Measurements from ENCODE around the gene ITPR1.

The ITPR1 gene

GRCh38 chr3:4865714-4866113 lies 372.6 kb downstream of the ITPR1 start:
- no peak for TF ChIP-seq CTCF (IDR thresholded peaks at IDR 0.05; ENCODE audit: low read depth, low read length, missing control alignments)

GRCh38 chr3:4866866-4867265 lies 373.7 kb downstream of the ITPR1 start:
- Histone ChIP-seq H3K27me3 (replicated peaks) (no peaks in the 10 kb centered on the region), H3K4me3 (ENCODE audit: low read depth, low read length) (no peak overlapping the region), H3K27ac (no peak overlapping the region), H3K36me3 (replicated peaks) (no peaks in the 10 kb centered on the region)
- no peak for TF ChIP-seq CTCF (IDR thresholded peaks at IDR 0.05; ENCODE audit: low read depth, low read length, missing control alignments)
- in situ Hi-C loops (cut with HindIII; ENCODE audit: low pct_ligation_motif_present, low sequenced_read_pairs): no loop called here
- DNase-seq: no peak

More at GRCh38 chr3:4865714-4866113, 372.6 kb downstream of the ITPR1 start:
- no peaks in the 10 kb centered on the region for H3K27me3 ChIP-seq (replicated peaks)
- in situ Hi-C loops (cut with HindIII; ENCODE audit: low pct_ligation_motif_present, low sequenced_read_pairs): no loop called here
- no peak for DNase-seq
- no peak overlapping the region for H3K27ac ChIP-seq
- no peaks in the 10 kb centered on the region for H3K36me3 ChIP-seq (replicated peaks)
- H3K4me3 ChIP-seq (ENCODE audit: low read depth, low read length): no peak overlapping the region

- no peaks in the 10 kb centered on the region for H3K36me3 ChIP-seq (replicated peaks)
- no peak overlapping the region for H3K4me3 ChIP-seq (ENCODE audit: low read depth, low read length)
- no peak overlapping the region for H3K27ac ChIP-seq
- TF ChIP-seq CTCF (IDR thresholded peaks at IDR 0.05; ENCODE audit: low read depth, low read length, missing control alignments): no peak
- H3K27me3 ChIP-seq (replicated peaks): no peaks in the 10 kb centered on the region
- DNase-seq: no peak
- in situ Hi-C loops (cut with HindIII; ENCODE audit: low pct_ligation_motif_present, low sequenced_read_pairs): no loop called here
Measured at GRCh38 chr3:4877173-4877787, 384.1 kb downstream of the ITPR1 start.

- no peaks in the 10 kb centered on the region for H3K27me3 ChIP-seq (replicated peaks)
- in situ Hi-C loops (cut with HindIII; ENCODE audit: low pct_ligation_motif_present, low sequenced_read_pairs): no loop called here
- DNase-seq: no peak
- TF ChIP-seq CTCF (IDR thresholded peaks at IDR 0.05; ENCODE audit: low read depth, low read length, missing control alignments): no peak
- no peaks in the 10 kb centered on the region for H3K36me3 ChIP-seq (replicated peaks)
- H3K27ac ChIP-seq: no peak overlapping the region
- H3K4me3 ChIP-seq (ENCODE audit: low read depth, low read length): no peak overlapping the region
Measured at GRCh38 chr3:4880850-4881249, 387.7 kb downstream of the ITPR1 start.

- TF ChIP-seq CTCF (IDR thresholded peaks at IDR 0.05; ENCODE audit: low read depth, low read length, missing control alignments): no peak
- no peaks in the 10 kb centered on the region for H3K27me3 ChIP-seq (replicated peaks)
- H3K27ac ChIP-seq: no peak overlapping the region
- no peak for DNase-seq
- H3K36me3 ChIP-seq (replicated peaks): no peaks in the 10 kb centered on the region
- H3K4me3 ChIP-seq (ENCODE audit: low read depth, low read length): no peak overlapping the region
- in situ Hi-C loops (cut with HindIII; ENCODE audit: low pct_ligation_motif_present, low sequenced_read_pairs): no loop called here
Measured at GRCh38 chr3:4882548-4882947, 389.4 kb downstream of the ITPR1 start.

GRCh38 chr3:4883011-4883410 lies 389.9 kb downstream of the ITPR1 start:
- Histone ChIP-seq H3K27me3 (replicated peaks) (no peaks in the 10 kb centered on the region), H3K4me3 (ENCODE audit: low read depth, low read length) (no peak overlapping the region), H3K36me3 (replicated peaks) (no peaks in the 10 kb centered on the region), H3K27ac (no peak overlapping the region)
- in situ Hi-C loops (cut with HindIII; ENCODE audit: low pct_ligation_motif_present, low sequenced_read_pairs): no loop called here
- no peak for TF ChIP-seq CTCF (IDR thresholded peaks at IDR 0.05; ENCODE audit: low read depth, low read length, missing control alignments)
- no peak for DNase-seq
